NCI-H460 (cell line): ENCODE data around the gene FFAR3. TPM values are rescaled to one million over a fixed set of nuclear protein-coding genes. Genes with fewer than 3 reads are reported as not detected.
"Not testable (repeated sequence)": the region's sequence is repeated elsewhere in the genome, so short reads cannot be mapped to it uniquely, and the experiment has no call there.

Experiments
- DNase-seq: peaks from one replicate; pipeline ENCODE4 v3.0.0-alpha.2; 2016; ENCODE audit warnings: low read depth; ENCODE audit errors: extremely low read depth
- total RNA-seq: library from RNA; depleted of rRNA; stranded (reverse); fragments of >200 nt; shearing (Covaris generic); gene quantifications from 2 replicates; pipeline ENCODE4 v1.2.3, GENCODE V29; 2014; rRNA removed

The FFAR3 gene
- total RNA-seq, 1 experiment from 2014 or later, result not detected

GRCh38 chr19:35399231-35399630 lies 41.0 kb downstream of the FFAR3 start:
- DNase-seq, result no peak

- DNase-seq, result no peak
Measured at GRCh38 chr19:35399948-35400772, 41.9 kb downstream of the FFAR3 start.

GRCh38 chr19:35400773-35401100 lies 42.5 kb downstream of the FFAR3 start:
- DNase-seq, result no peak

- not testable (repeated sequence) for DNase-seq
Measured at GRCh38 chr19:35401416-35401815, 43.2 kb downstream of the FFAR3 start.

- DNase-seq, result no peak
Measured at GRCh38 chr19:35403116-35403760, 45.0 kb downstream of the FFAR3 start.

- no peak for DNase-seq
Measured at GRCh38 chr19:35404879-35405622, 46.8 kb downstream of the FFAR3 start.

- DNase-seq, result no peak
Measured at GRCh38 chr19:35407619-35408018, 49.4 kb downstream of the FFAR3 start.

- no peak for DNase-seq
Measured at GRCh38 chr19:35408284-35409171, 50.3 kb downstream of the FFAR3 start.

GRCh38 chr19:35409191-35409590 lies 50.9 kb downstream of the FFAR3 start:
- no peak for DNase-seq

Other genes with a start within 250 kb of the FFAR3 start
- gene FXYD3, start 242.6 kb upstream of the FFAR3 start, total RNA-seq, result not detected in 2 replicates
- 0.12 TPM in 1 of 2 replicates, not detected in the other for gene LGI4, start 223.4 kb upstream of the FFAR3 start, total RNA-seq
- not detected in 2 replicates for gene FXYD1, start 219.6 kb upstream of the FFAR3 start, total RNA-seq
- not detected in 2 replicates for gene FXYD7, start 215.2 kb upstream of the FFAR3 start, total RNA-seq
- gene FXYD5, start 203.7 kb upstream of the FFAR3 start, total RNA-seq, result 104 TPM in 2 replicates
- not detected in 2 replicates for gene FAM187B, start 129.7 kb upstream of the FFAR3 start, total RNA-seq
- 0.10 and 0.63 TPM in 2 replicates for gene LSR, start 109.5 kb upstream of the FFAR3 start, total RNA-seq
- 42.8 and 43.9 TPM in 2 replicates for gene USF2, start 89.5 kb upstream of the FFAR3 start, total RNA-seq
- not detected in 2 replicates for gene HAMP, start 75.9 kb upstream of the FFAR3 start, total RNA-seq
- gene MAG, start 66.3 kb upstream of the FFAR3 start, total RNA-seq, result not detected in 2 replicates
- gene CD22, start 29.3 kb upstream of the FFAR3 start, total RNA-seq, result not detected in 2 replicates
- not detected in 2 replicates for gene FFAR1, start 10.6 kb upstream of the FFAR3 start, total RNA-seq
- gene GPR42, start 12.6 kb downstream of the FFAR3 start, total RNA-seq, result not detected in 2 replicates
- gene FFAR2, start 89.8 kb downstream of the FFAR3 start, total RNA-seq, result not detected in 2 replicates
- not detected in 2 replicates for gene KRTDAP, start 132.0 kb downstream of the FFAR3 start, total RNA-seq
- gene DMKN, start 155.2 kb downstream of the FFAR3 start, total RNA-seq, result 0.40 TPM in 1 of 2 replicates, not detected in the other
- not detected in 2 replicates for gene SBSN, start 169.9 kb downstream of the FFAR3 start, total RNA-seq
- gene GAPDHS, start 175.0 kb downstream of the FFAR3 start, total RNA-seq, result not detected in 2 replicates
- 231 and 277 TPM in 2 replicates for gene TMEM147, start 187.2 kb downstream of the FFAR3 start, total RNA-seq
- not detected in 2 replicates for gene ATP4A, start 205.2 kb downstream of the FFAR3 start, total RNA-seq
- not detected in 2 replicates for gene PMIS2, start 227.7 kb downstream of the FFAR3 start, total RNA-seq